B cell (primary cell): ENCODE measurements around the gene PCSK6. TPM values are rescaled to one million over a fixed set of nuclear protein-coding genes. Genes with fewer than 3 reads are reported as not detected.

Experiments used
- ATAC-seq: fragments of 200-7000 bp; cut with Tn5 transposase; one replicate; pipeline ENCODE4 v1.10.0; 2021; ENCODE audit warnings: low read depth, mild to moderate bottlenecking, moderate number of reproducible peaks, moderate library complexity
- CTCF ChIA-PET: fragments of 350-600 bp; sonication (Branson Sonifier 250); formaldehyde crosslinking; loops from one replicate; lab custom pipeline; 2021; ENCODE audit warnings: antibody characterized with exemption, inconsistent platforms; lab: Charles Lee
- POLR2A ChIA-PET: fragments of 350-600 bp; sonication (Branson Sonifier 250); formaldehyde crosslinking; loops from one replicate; lab custom pipeline; 2021; ENCODE audit warnings: antibody characterized with exemption; lab: Charles Lee
- DNase-seq: peaks from one replicate; pipeline ENCODE4 v3.0.0; 2013
- H2AFZ ChIP-seq: 2 replicates; pipeline ENCODE4 v1.6.1; 2012; ENCODE audit warnings: mild to moderate bottlenecking, low read depth, low read length; ENCODE audit not compliant: insufficient read depth, poor library complexity, severe bottlenecking
- H3K27ac ChIP-seq, 2 donors: 1 replicate in 1 of 2; 2 replicates in 1 of 2; pipeline ENCODE4 v1.5.1; 2012 to 2013; ENCODE audit warnings: low read length in 2 of 2, mild to moderate bottlenecking in 2 of 2, moderate library complexity in 1 of 2
- H3K27me3 ChIP-seq, 4 experiments: fragments of 200-600 bp in 1 of 4; sonication (generic) in 1 of 4; replicated peaks in 1 of 4; 1 replicate in 2 of 4; 2 replicates in 2 of 4; pipeline versions ENCODE4 v1.6.1 to v1.7.0; 2013 to 2016; ENCODE audit warnings: low read length in 3 of 4, mild to moderate bottlenecking in 2 of 4, mixed read lengths in 1 of 4, moderate library complexity in 1 of 4; ENCODE audit not compliant: insufficient read depth in 4 of 4, control insufficient read depth in 3 of 4; ENCODE audit errors: control extremely low read depth in 1 of 4
- H3K36me3 ChIP-seq, 2 experiments: replicated peaks in 1 of 2; 1 replicate in 1 of 2; 2 replicates in 1 of 2; pipeline versions ENCODE4 v1.6.1 to v1.7.1; 2013; ENCODE audit warnings: low read length in 1 of 2; ENCODE audit not compliant: insufficient read depth in 2 of 2, control insufficient read depth in 1 of 2; ENCODE audit errors: control extremely low read depth in 1 of 2, extremely low read depth in 1 of 2
- H3K4me1 ChIP-seq, 2 donors: fragments of 200-600 bp in 1 of 2; sonication (generic) in 1 of 2; 1 replicate in 1 of 2; 2 replicates in 1 of 2; pipeline versions ENCODE4 v1.5.1 to v1.6.1; 2013 to 2017; ENCODE audit warnings: low read length in 2 of 2; ENCODE audit not compliant: control insufficient read depth in 2 of 2, insufficient read depth in 2 of 2
- H3K4me2 ChIP-seq: replicated peaks from 2 replicates; pipeline ENCODE3; 2012; ENCODE audit warnings: mild to moderate bottlenecking, low read depth, low read length; ENCODE audit not compliant: poor library complexity, severe bottlenecking
- H3K4me3 ChIP-seq, 5 experiments: fragments of 200-600 bp in 1 of 5; sonication (generic) in 1 of 5; 1 replicate in 3 of 5; 2 replicates in 2 of 5; pipeline versions ENCODE4 v1.5.1 to v1.7.0; 2011 to 2016; ENCODE audit warnings: low read length in 4 of 5, mild to moderate bottlenecking in 4 of 5, low read depth in 2 of 5, control low read depth in 1 of 5, moderate library complexity in 1 of 5; ENCODE audit not compliant: insufficient read depth in 1 of 5; ENCODE audit errors: control extremely low read depth in 1 of 5, extremely low read depth in 1 of 5
- H3K79me2 ChIP-seq: fragments of 200-600 bp; sonication (generic); one replicate; pipeline ENCODE4 v1.6.0; 2016; ENCODE audit warnings: low read length; ENCODE audit not compliant: control insufficient read depth, insufficient read depth
- H3K9ac ChIP-seq: fragments of 200-600 bp; sonication (generic); 2 replicates; pipeline ENCODE4 v1.6.1; 2017; ENCODE audit warnings: mild to moderate bottlenecking, low read length, moderate library complexity
- H3K9me3 ChIP-seq, 3 donors: one replicate each; pipeline versions ENCODE4 v1.6.1 to v1.7.1; 2013; ENCODE audit warnings: low read length in 2 of 3; ENCODE audit not compliant: control insufficient read depth in 2 of 3, insufficient read depth in 1 of 3; ENCODE audit errors: control extremely low read depth in 1 of 3
- H4K20me1 ChIP-seq: 2 replicates; pipeline ENCODE4 v1.6.0; 2012; ENCODE audit warnings: mild to moderate bottlenecking, low read length; ENCODE audit not compliant: insufficient read depth, control insufficient read depth, poor library complexity, severe bottlenecking
- H3K27ac Mint-ChIP-seq: one replicate; pipeline ENCODE4 v1.8.0; 2021; ENCODE audit warnings: mixed read lengths
- H3K27me3 Mint-ChIP-seq: one replicate; pipeline ENCODE4 v1.8.0; 2021; ENCODE audit warnings: mixed read lengths
- H3K4me1 Mint-ChIP-seq: one replicate; pipeline ENCODE4 v1.8.0; 2021; ENCODE audit warnings: mixed read lengths
- H3K4me3 Mint-ChIP-seq: one replicate; pipeline ENCODE4 v1.8.0; 2021; ENCODE audit warnings: mixed read lengths
- H3K9me3 Mint-ChIP-seq: one replicate; pipeline ENCODE4 v1.8.0; 2022; ENCODE audit warnings: mixed read lengths; ENCODE audit not compliant: insufficient read depth
- EZH2 ChIP-seq: IDR thresholded peaks from 2 replicates; pipeline ENCODE4 v1.6.1; 2012; ENCODE audit warnings: borderline replicate concordance, low read depth, mild to moderate bottlenecking, moderate library complexity, low read length; ENCODE audit not compliant: insufficient read depth, poor library complexity, severe bottlenecking
- WGBS: methylation state at CpG from one replicate; pipeline ENCODE4 v1.1.5; 2013; ENCODE audit warnings: missing lambda C conversion rate; ENCODE audit not compliant: insufficient coverage; 5-methylcytosine and 5-hydroxymethylcytosine counted together
- intact Hi-C: fragments of 100-400 bp; cut with micrococcal nuclease; formaldehyde crosslinking; loops from one replicate; pipeline ENCODE4 v1.10.0; 2022
- polyA plus RNA-seq: library from polyadenylated mRNA; depleted of rRNA; stranded (reverse); fragments of >200 nt; gene quantifications from 2 replicates; pipeline ENCODE4 v1.2.3, GENCODE V29; 2012
- total RNA-seq, 2 donors: library from RNA; stranded (reverse); fragments of 120-200 nt in 1 of 2; gene quantifications; 1 replicate in 1 of 2; 2 replicates in 1 of 2; pipeline versions ENCODE4 v1.2.3 to v1.2.4, GENCODE V29; 2013 to 2022
- TF ChIP-seq, protein P1 (sequence below): fragments of 200-600 bp; IDR thresholded peaks from one replicate; pipeline ENCODE4 v1.8.0; 2022; ENCODE audit warnings: antibody characterized with exemption, mild to moderate bottlenecking

PCSK6 gene
- total and polyA plus RNA-seq, 2 donors (not counting 1 experiment from before 2014, with no cell fraction given) = 0.66 to 1.6 TPM

DNA sequence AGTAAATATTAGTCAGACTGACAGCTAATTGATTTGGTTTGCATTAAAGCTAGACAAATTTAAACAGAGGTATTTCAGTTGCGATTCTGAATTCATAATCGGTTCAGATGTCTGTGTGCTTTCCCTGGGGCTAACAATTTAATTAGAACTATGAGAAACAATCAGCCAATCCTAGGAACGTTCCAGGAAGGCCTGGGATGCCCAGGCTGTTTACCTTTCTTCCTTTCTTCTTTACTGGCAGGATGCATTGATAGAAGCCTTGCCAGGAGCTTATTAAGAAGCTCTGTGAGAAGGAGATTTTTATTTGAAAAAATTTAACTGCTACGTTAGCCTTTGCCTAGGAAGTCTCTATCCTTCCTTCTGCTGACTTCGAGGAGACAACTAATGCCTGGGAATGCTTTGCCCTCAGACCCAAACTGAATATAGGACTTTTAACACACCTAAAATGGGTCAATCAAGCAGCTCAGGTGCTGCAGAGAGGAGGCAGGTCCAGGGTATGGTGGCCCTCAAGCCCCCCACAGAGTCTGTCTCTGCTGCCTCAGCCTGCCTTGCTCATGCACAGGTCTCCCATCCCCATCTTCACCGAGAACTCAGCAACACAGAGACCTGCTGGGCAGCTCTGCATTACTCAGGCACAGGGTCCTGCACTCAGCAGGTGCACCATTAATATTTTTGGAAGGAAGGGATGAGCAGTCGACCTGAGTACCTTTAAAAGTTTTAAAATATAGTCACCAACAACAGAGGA, 48.5 kb downstream of the PCSK6 start:
- no peak overlapping the region for H3K27ac Mint-ChIP-seq
- no peaks in the 10 kb centered on the region for H3K4me1 ChIP-seq
- H3K4me3 Mint-ChIP-seq = no peak overlapping the region
- peaks cover 3% of the 10 kb centered on the region for H3K4me1 Mint-ChIP-seq
- H3K4me3 ChIP-seq = no peak overlapping the region
- H3K36me3 ChIP-seq = no peaks in the 10 kb centered on the region
- intact Hi-C loops = no loop called here
- no peak overlapping the region for H3K9ac ChIP-seq
- peaks cover 34% of the 10 kb centered on the region for H3K27me3 Mint-ChIP-seq
- peak overlapping the region; percentile 32 for H3K4me2 ChIP-seq
- no peaks in the 10 kb centered on the region for H3K27me3 ChIP-seq
- H3K9me3 Mint-ChIP-seq = no peaks in the 10 kb centered on the region
- no peak overlapping the region for H2AFZ ChIP-seq
- TF ChIP-seq, protein P1, sequence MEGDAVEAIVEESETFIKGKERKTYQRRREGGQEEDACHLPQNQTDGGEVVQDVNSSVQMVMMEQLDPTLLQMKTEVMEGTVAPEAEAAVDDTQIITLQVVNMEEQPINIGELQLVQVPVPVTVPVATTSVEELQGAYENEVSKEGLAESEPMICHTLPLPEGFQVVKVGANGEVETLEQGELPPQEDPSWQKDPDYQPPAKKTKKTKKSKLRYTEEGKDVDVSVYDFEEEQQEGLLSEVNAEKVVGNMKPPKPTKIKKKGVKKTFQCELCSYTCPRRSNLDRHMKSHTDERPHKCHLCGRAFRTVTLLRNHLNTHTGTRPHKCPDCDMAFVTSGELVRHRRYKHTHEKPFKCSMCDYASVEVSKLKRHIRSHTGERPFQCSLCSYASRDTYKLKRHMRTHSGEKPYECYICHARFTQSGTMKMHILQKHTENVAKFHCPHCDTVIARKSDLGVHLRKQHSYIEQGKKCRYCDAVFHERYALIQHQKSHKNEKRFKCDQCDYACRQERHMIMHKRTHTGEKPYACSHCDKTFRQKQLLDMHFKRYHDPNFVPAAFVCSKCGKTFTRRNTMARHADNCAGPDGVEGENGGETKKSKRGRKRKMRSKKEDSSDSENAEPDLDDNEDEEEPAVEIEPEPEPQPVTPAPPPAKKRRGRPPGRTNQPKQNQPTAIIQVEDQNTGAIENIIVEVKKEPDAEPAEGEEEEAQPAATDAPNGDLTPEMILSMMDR = no peak
- no peak for TF ChIP-seq EZH2
- CTCF ChIA-PET = no interaction called here
- POLR2A ChIA-PET = no interaction called here
- no peak overlapping the region for H3K27ac ChIP-seq
- DNase-seq (no peak), ATAC-seq (no peak)
- H3K79me2 ChIP-seq = no peaks in the 10 kb centered on the region
- 86% methylated on average over 2 of the region's 7 CpGs for WGBS
- H4K20me1 ChIP-seq = no peaks in the 10 kb centered on the region
- peaks cover 0 to 19% (median 0%) of the 10 kb centered on the region in 3 donors for H3K9me3 ChIP-seq

DNA sequence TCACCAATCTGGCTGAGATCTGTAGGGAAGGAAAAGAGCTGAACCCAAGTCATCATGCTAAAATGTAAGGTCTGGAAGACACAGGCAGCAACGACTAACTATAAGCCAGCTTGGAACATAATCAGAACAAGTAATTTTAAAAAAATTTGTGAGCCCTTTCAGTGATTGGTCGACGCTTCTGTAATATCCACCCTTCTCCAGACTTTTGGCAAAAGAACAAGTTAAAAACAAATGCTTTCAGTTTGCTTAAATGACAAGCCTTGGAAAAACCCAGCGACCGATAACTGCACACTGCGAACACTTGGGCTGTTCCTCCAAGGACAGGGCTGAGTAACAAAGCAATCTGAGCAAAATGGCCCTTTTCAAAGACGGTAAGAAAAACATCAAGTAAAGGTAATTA, 49.6 kb downstream of the PCSK6 start:
- POLR2A ChIA-PET = no interaction called here
- TF ChIP-seq, protein P1 = no peak
- TF ChIP-seq EZH2 = no peak
- no peaks in the 10 kb centered on the region for H3K79me2 ChIP-seq
- H3K4me3 Mint-ChIP-seq = no peak overlapping the region
- peaks cover 3% of the 10 kb centered on the region for H3K4me1 Mint-ChIP-seq
- no peak overlapping the region for H3K9ac ChIP-seq
- ATAC-seq = no peak
- H2AFZ ChIP-seq = no peak overlapping the region
- peaks cover 0 to 13% (median 0%) of the 10 kb centered on the region in 3 donors for H3K9me3 ChIP-seq
- no peaks in the 10 kb centered on the region for H3K4me1 ChIP-seq
- H3K27ac ChIP-seq = no peak overlapping the region
- H3K9me3 Mint-ChIP-seq = no peaks in the 10 kb centered on the region
- H3K4me3 ChIP-seq = no peak overlapping the region
- CTCF ChIA-PET = no interaction called here
- DNase-seq = no peak
- no peaks in the 10 kb centered on the region for H3K27me3 ChIP-seq
- no peaks in the 10 kb centered on the region for H4K20me1 ChIP-seq
- 99% methylated on average over 6 of the region's 7 CpGs for WGBS
- H3K4me2 ChIP-seq = no peak overlapping the region
- H3K27ac Mint-ChIP-seq = no peak overlapping the region
- no peaks in the 10 kb centered on the region for H3K36me3 ChIP-seq
- intact Hi-C loops = no loop called here
- H3K27me3 Mint-ChIP-seq = peaks cover 34% of the 10 kb centered on the region
